Aorta (tissue), 5 donors: ENCODE data around the gene PLCB2. TPM values are rescaled to one million over a fixed set of nuclear protein-coding genes. Genes with fewer than 3 reads are reported as not detected.

Experiments
- ATAC-seq: fragments of 200-7000 bp; cut with Tn5 transposase; one replicate; pipeline ENCODE4 v1.9.1; 2022; ENCODE audit warnings: moderate library complexity; ENCODE audit not compliant: low FRiP score
- DNase-seq, 2 donors: peaks; one replicate each; pipeline ENCODE4 v3.0.0-alpha.2; 2020
- H3K27ac ChIP-seq, 2 donors: one replicate each; pipeline ENCODE4 v1.5.1; 2013; ENCODE audit warnings: low read length in 2 of 2, mild to moderate bottlenecking in 2 of 2, moderate library complexity in 2 of 2, control low read depth in 1 of 2, inconsistent platforms in 1 of 2, low read depth in 1 of 2
- H3K27me3 ChIP-seq, 2 donors: one replicate each; pipeline ENCODE4 v1.6.1; 2013; ENCODE audit warnings: control low read depth in 1 of 2, low read length in 1 of 2, mild to moderate bottlenecking in 1 of 2, moderate library complexity in 1 of 2; ENCODE audit not compliant: insufficient read depth in 2 of 2, control insufficient read depth in 1 of 2
- H3K36me3 ChIP-seq, 2 donors: one replicate each; pipeline ENCODE4 v1.6.1; 2013; ENCODE audit warnings: control low read depth in 1 of 2, low read length in 1 of 2, mild to moderate bottlenecking in 1 of 2; ENCODE audit not compliant: insufficient read depth in 2 of 2, control insufficient read depth in 1 of 2
- H3K4me1 ChIP-seq, 2 donors: one replicate each; pipeline ENCODE4 v1.6.1; 2013; ENCODE audit warnings: low read length in 2 of 2, control low read depth in 1 of 2, mild to moderate bottlenecking in 1 of 2, moderate library complexity in 1 of 2; ENCODE audit not compliant: insufficient read depth in 2 of 2, control insufficient read depth in 1 of 2
- H3K4me3 ChIP-seq, 2 donors: one replicate each; pipeline ENCODE4 v1.5.1; 2013; ENCODE audit warnings: low read length in 2 of 2, control low read depth in 1 of 2, mild to moderate bottlenecking in 1 of 2
- H3K9me3 ChIP-seq: one replicate; pipeline ENCODE4 v1.6.1; 2013; ENCODE audit warnings: mild to moderate bottlenecking, low read length; ENCODE audit not compliant: control insufficient read depth
- WGBS, 2 donors: extraction: QIAGEN DNeasy Blood & Tissue Kit; methylation state at CpG; one replicate each; pipeline ENCODE4 v1.1.7; 2013; 5-methylcytosine and 5-hydroxymethylcytosine counted together
- intact Hi-C, 2 donors: fragments of 100-400 bp; cut with DNase I; formaldehyde crosslinking; loops; one replicate each; pipeline versions ENCODE4 v1.14.2 to v1.15.0; 2022
- polyA plus RNA-seq, 2 donors: library from polyadenylated mRNA; stranded (reverse); fragments of 200-250 nt; gene quantifications; one replicate each; pipeline ENCODE4 v1.2.3, GENCODE V29; 2013
- total RNA-seq, 2 donors: library from RNA; stranded (reverse); fragmentation: NEBNext Ultra II Directional; extraction: Animal tissue kit (Norgen Biotek cat#: 25700); gene quantifications; one replicate each; pipeline ENCODE4 v1.2.1, GENCODE V29; 2021
- donor health status: healthy with polysubstance abuse.
- donor health status: Bipolar disorder and iron deficiency.
- donor health status: DM: no; HTN: no; CAD: no.
- donor health status: DM: no; HTN: no; CAD: no.
- donor health status: DM: yes; HTN: yes; CAD: no.

Gene PLCB2
- total and polyA plus RNA-seq, 4 donors: 5.8 to 55.8 (median 15.4) TPM

GRCh38 chr15:40247406-40247971 lies 60.2 kb downstream of the PLCB2 start:
- Histone ChIP-seq H3K4me3 (no peak overlapping the region), H3K4me1 (no peaks in the 10 kb centered on the region), H3K9me3 (no peaks in the 10 kb centered on the region), H3K27me3 (no peaks in the 10 kb centered on the region), H3K36me3 (no peaks in the 10 kb centered on the region), H3K27ac (no peak overlapping the region)
- peak; percentile 23 to 68 for DNase-seq
- 81 to 89% methylated on average over 12 of the region's 12 CpGs for WGBS, 2 donors
- intact Hi-C loops: no loop called here
- no peak for ATAC-seq

DNA sequence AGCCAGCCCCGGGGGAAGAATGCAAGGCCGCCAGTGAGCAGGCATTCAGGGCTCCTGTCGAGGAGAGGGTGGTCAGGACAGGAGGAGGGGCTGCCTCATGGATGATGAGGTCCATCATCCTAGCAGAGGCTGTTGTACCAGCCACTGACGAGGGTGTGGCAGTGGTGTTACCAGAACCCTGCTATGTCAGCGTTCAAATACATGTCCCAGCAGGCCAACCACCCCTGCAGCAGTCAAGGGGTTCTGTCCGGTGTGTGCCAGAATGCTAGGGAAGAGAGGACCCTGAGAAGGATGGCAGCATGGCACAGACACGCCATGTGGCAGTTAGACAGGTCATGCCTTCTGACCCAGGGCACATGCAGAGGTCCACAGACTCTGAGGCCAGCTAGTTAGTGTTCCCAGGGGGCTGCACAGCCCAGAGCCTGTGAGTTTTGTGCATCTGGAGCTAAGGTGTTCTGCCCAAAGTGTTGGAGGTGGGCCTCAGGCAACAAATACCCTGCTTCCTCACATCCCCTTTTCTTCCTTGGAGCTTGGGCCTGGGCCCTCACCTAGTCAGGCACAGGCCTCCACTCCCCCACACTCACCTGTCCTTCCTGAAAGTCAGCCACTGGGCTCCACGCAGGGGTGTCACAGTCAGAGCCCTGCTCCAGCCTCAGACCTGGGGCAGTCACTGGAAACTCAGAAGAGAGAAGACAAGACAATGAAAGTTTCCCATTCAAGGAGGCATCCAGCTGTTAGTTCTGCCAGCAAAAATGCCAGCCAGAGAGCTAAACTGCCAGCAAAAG lies 61.0 kb downstream of the PLCB2 start:
- intact Hi-C loops: no loop called here
- Histone ChIP-seq H3K27ac (no peak overlapping the region), H3K4me3 (no peak overlapping the region), H3K9me3 (no peaks in the 10 kb centered on the region), H3K36me3 (no peaks in the 10 kb centered on the region), H3K27me3 (no peaks in the 10 kb centered on the region), H3K4me1 (no peaks in the 10 kb centered on the region)
- DNase-seq (peak; percentile 31 to 32), ATAC-seq (no peak)
- WGBS, 2 donors: 95 to 96% methylated on average over 8 of the region's 8 CpGs

DNA sequence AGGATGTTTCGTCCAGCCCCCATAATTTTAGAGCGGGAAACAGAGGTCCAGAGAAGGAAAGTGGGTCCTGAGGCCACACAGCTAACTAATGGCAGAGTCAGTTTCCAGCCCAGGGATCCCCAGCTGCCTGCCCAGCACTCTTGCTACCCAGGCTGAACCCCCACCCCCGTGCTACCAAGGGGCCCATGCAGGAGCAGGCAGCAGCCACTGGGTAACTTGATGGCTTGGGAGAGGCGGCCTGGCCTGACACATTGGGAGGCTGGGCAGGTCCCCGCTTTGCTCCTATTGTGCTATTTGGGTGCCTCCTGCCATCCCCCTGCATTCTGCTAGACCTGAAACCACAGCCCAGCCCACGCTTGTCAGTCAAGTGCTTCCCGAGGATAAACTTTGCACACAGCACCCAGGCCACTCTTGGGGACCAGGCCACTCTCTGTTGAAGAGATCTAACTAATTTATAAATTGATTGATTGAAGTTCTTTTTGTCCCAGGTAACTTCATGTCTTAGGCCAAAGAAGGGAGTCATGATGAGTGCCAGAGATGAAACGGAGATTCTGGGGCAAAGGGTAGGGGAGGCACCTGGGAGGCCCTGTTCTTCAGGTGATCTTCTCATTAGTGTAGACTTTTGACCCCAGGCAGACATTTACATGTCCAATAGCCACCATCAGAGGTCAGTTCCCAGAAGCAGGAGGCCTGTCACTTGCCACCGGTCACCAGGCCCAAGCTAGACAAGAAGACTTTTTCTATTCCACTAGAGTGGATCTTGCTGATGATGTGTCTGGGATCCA lies 61.9 kb downstream of the PLCB2 start:
- intact Hi-C loops: no loop called here
- Histone ChIP-seq H3K27ac (no peak overlapping the region), H3K4me3 (no peak overlapping the region), H3K36me3 (no peaks in the 10 kb centered on the region), H3K27me3 (no peaks in the 10 kb centered on the region), H3K9me3 (no peaks in the 10 kb centered on the region), H3K4me1 (no peaks in the 10 kb centered on the region)
- ATAC-seq (no peak), DNase-seq (peak; percentile 9 to 54)
- WGBS, 2 donors: 90 to 92% methylated on average over 9 of the region's 9 CpGs

DNA sequence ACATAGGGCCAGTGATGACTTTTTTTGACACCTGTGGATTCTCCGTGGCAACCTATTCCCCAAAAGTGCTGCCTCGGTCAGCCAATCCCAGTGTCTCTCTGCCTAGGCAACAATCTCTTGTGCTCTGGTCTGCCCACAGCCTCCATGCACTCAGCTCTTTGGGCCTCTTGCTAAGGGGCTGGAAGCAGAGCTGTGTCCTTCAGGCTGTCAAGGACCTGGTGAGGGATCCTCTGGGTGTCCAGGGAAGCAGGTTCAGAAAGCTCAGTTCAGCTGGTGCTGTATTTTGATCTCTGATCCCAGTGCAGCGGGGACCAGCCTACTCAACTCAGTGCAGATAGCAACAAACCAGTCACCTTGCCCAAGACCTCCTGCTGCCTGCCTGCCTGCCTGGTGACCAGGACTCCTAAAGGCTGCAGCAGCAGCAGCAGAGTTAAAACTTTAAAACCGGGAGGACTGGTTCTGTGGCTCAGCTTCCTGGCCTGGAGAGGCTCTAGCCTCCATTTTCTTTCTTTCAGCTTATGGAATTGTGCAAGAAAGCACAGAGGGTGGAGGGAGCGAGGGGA lies 62.7 kb downstream of the PLCB2 start:
- no peak overlapping the region for H3K4me3 ChIP-seq
- intact Hi-C loops: no loop called here

GRCh38 chr15:40243126-40243810 lies 64.5 kb downstream of the PLCB2 start:
- ATAC-seq (no peak), DNase-seq (no peak)
- 91 to 93% methylated on average over 9 of the region's 9 CpGs for WGBS, 2 donors
- H3K9me3 ChIP-seq: no peaks in the 10 kb centered on the region
- no peaks in the 10 kb centered on the region for H3K4me1 ChIP-seq
- no peak overlapping the region for H3K4me3 ChIP-seq
- no peak overlapping the region for H3K27ac ChIP-seq
- H3K36me3 ChIP-seq: no peaks in the 10 kb centered on the region
- no peaks in the 10 kb centered on the region for H3K27me3 ChIP-seq
- intact Hi-C loops: no loop called here

More for the DNA sequence above, 62.7 kb downstream of the PLCB2 start:
- peak; percentile 3 to 57 for DNase-seq
- no peaks in the 10 kb centered on the region for H3K36me3 ChIP-seq
- WGBS, 2 donors: 80 to 81% methylated on average over 5 of the region's 5 CpGs
- no peak overlapping the region for H3K27ac ChIP-seq
- H3K9me3 ChIP-seq: no peaks in the 10 kb centered on the region
- H3K27me3 ChIP-seq: no peaks in the 10 kb centered on the region
- ATAC-seq: no peak
- H3K4me1 ChIP-seq: no peaks in the 10 kb centered on the region

DNA sequence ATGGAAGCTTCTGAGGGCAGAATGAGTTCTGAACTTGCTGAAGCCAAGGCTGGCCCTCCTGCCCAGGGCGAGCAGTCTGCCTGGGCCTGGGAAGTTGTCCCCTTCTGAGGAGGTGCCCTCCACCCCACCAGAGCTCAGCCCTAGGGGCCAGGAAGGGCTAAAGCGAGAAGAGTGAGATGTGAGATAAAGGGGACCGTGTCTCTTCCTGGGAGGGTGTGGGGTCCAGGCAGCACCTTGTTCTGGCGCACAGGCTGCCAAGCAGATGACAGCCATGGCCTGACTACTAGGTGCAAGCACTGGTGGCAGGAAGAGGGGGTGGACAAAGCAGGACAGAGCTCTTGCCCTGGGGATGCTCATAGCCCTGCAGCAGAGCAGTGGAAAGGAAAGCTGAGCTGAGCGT lies 65.1 kb downstream of the PLCB2 start:
- no peak for DNase-seq
- 96 to 100% methylated on average over 5 of the region's 5 CpGs for WGBS, 2 donors
- no peaks in the 10 kb centered on the region for H3K9me3 ChIP-seq
- no peaks in the 10 kb centered on the region for H3K4me1 ChIP-seq
- intact Hi-C loops: no loop called here
- no peak overlapping the region for H3K4me3 ChIP-seq
- no peak overlapping the region for H3K27ac ChIP-seq
- H3K36me3 ChIP-seq: no peaks in the 10 kb centered on the region
- no peak for ATAC-seq
- no peaks in the 10 kb centered on the region for H3K27me3 ChIP-seq

DNA sequence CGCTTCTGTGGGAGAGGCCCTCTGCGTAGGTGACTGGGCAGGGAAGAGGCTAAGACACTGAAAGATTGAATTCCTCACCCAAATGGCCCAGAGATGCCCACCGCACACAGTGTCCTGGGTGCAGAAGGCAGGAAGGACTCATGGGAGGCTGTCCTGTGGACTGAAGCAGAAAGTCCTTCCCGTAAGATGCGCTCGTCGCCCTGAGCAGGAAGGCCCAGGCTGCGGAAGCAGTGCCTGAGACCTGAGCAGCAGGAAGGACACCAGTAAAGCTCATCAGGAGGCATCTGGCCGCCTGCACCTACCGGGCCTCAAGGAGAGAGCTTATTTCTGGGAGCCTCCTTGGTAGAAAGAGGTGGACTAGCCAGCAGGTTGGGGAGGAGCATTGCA lies 65.5 kb downstream of the PLCB2 start:
- H3K4me3 ChIP-seq: no peak overlapping the region
- intact Hi-C loops: no loop called here
- H3K36me3 ChIP-seq: no peaks in the 10 kb centered on the region
- no peaks in the 10 kb centered on the region for H3K4me1 ChIP-seq
- no peak overlapping the region for H3K27ac ChIP-seq
- DNase-seq (peak in 1 of 2 donors; percentile 43), ATAC-seq (no peak)
- no peaks in the 10 kb centered on the region for H3K27me3 ChIP-seq
- 96 to 98% methylated on average over 10 of the region's 10 CpGs for WGBS, 2 donors
- no peaks in the 10 kb centered on the region for H3K9me3 ChIP-seq
